CD14-positive monocyte (primary cell): Measurements from ENCODE around the gene ERO1A. TPM values are rescaled to one million over a fixed set of nuclear protein-coding genes. Genes with fewer than 3 reads are reported as not detected.
"Not testable (repeated sequence)": the region's sequence is repeated elsewhere in the genome, so short reads cannot be mapped to it uniquely, and the experiment has no call there.

Experiments used
- DNase-seq, 3 donors: peaks; one replicate each; pipeline ENCODE4 v3.0.0-alpha.2; 2011 to 2022
- H2AFZ ChIP-seq: 2 replicates; pipeline ENCODE4 v1.6.0; 2012; ENCODE audit warnings: mild to moderate bottlenecking, low read depth, low read length, inconsistent platforms; ENCODE audit not compliant: insufficient read depth, poor library complexity, severe bottlenecking
- H3K27ac ChIP-seq, 2 donors: 1 replicate in 1 of 2; 2 replicates in 1 of 2; pipeline ENCODE4 v1.5.1; 2012 to 2013; ENCODE audit warnings: low read length in 2 of 2, control low read depth in 1 of 2, inconsistent platforms in 1 of 2, low read depth in 1 of 2, mild to moderate bottlenecking in 1 of 2
- H3K27me3 ChIP-seq, 2 donors: one replicate each; pipeline versions ENCODE4 v1.6.0 to v1.6.1; 2011 to 2013; ENCODE audit warnings: low read length in 2 of 2; ENCODE audit not compliant: control insufficient read depth in 2 of 2, insufficient read depth in 2 of 2
- H3K36me3 ChIP-seq, 2 donors: replicated peaks in 1 of 2; 1 replicate in 1 of 2; 2 replicates in 1 of 2; pipeline versions ENCODE4 v1.5.1 to v1.6.1; 2012 to 2013; ENCODE audit warnings: low read length in 2 of 2, control low read depth in 1 of 2, inconsistent platforms in 1 of 2, mild to moderate bottlenecking in 1 of 2; ENCODE audit not compliant: insufficient read depth in 2 of 2, control insufficient read depth in 1 of 2
- H3K4me1 ChIP-seq, 2 donors: 1 replicate in 1 of 2; 2 replicates in 1 of 2; pipeline versions ENCODE4 v1.5.1 to v1.6.1; 2012 to 2013; ENCODE audit warnings: low read length in 2 of 2, control low read depth in 1 of 2, inconsistent platforms in 1 of 2, mild to moderate bottlenecking in 1 of 2, moderate library complexity in 1 of 2; ENCODE audit not compliant: insufficient read depth in 2 of 2, control insufficient read depth in 1 of 2
- H3K4me2 ChIP-seq: replicated peaks from 2 replicates; pipeline ENCODE3; 2012; ENCODE audit warnings: low read length, moderate library complexity, mild to moderate bottlenecking; ENCODE audit not compliant: poor library complexity, severe bottlenecking; ENCODE audit errors: extremely low read depth
- H3K4me3 ChIP-seq, 3 experiments: fragments of 200-600 bp in 1 of 3; sonication (generic) in 1 of 3; replicated peaks in 1 of 3; 1 replicate in 2 of 3; 2 replicates in 1 of 3; pipeline ENCODE4 v1.5.1; 2011 to 2013; ENCODE audit warnings: low read length in 3 of 3, mild to moderate bottlenecking in 3 of 3, control low read depth in 2 of 3, low read depth in 2 of 3, inconsistent platforms in 1 of 3, moderate library complexity in 1 of 3
- H3K79me2 ChIP-seq: 2 replicates; pipeline ENCODE4 v1.6.0; 2012; ENCODE audit warnings: mild to moderate bottlenecking, control low read depth, inconsistent platforms, low read length, moderate library complexity; ENCODE audit not compliant: insufficient read depth
- H3K9ac ChIP-seq: 2 replicates; pipeline ENCODE4 v1.6.0; 2017; ENCODE audit warnings: low read length, mild to moderate bottlenecking; ENCODE audit not compliant: insufficient read depth, poor library complexity, severe bottlenecking
- H3K9me3 ChIP-seq, 2 donors: replicated peaks in 1 of 2; 1 replicate in 1 of 2; 2 replicates in 1 of 2; pipeline versions ENCODE4 v1.5.1 to v1.6.1; 2012 to 2013; ENCODE audit warnings: low read length in 2 of 2, control low read depth in 1 of 2; ENCODE audit not compliant: control insufficient read depth in 1 of 2, insufficient read depth in 1 of 2
- H4K20me1 ChIP-seq: 2 replicates; pipeline ENCODE4 v1.6.0; 2012; ENCODE audit warnings: mild to moderate bottlenecking, low read length, control low read depth, moderate library complexity; ENCODE audit not compliant: insufficient read depth
- H3K27ac Mint-ChIP-seq, 7 donors: one replicate each; pipeline ENCODE4 v1.8.0; 2020; ENCODE audit warnings: mild to moderate bottlenecking in 7 of 7, mixed read lengths in 7 of 7, moderate library complexity in 6 of 7, inconsistent platforms in 2 of 7
- H3K27me3 Mint-ChIP-seq, 3 donors: one replicate each; pipeline ENCODE4 v1.8.0; 2021 to 2022; ENCODE audit warnings: low read depth in 3 of 3, mild to moderate bottlenecking in 3 of 3, mixed read lengths in 3 of 3, moderate library complexity in 3 of 3, inconsistent platforms in 1 of 3
- H3K36me3 Mint-ChIP-seq, 2 donors: one replicate each; pipeline ENCODE4 v1.8.0; 2020; ENCODE audit warnings: mixed read lengths in 2 of 2, inconsistent platforms in 1 of 2, mild to moderate bottlenecking in 1 of 2
- H3K4me1 Mint-ChIP-seq: one replicate; pipeline ENCODE4 v1.8.0; 2020; ENCODE audit warnings: mild to moderate bottlenecking, mixed read lengths
- H3K4me3 Mint-ChIP-seq, 2 donors: one replicate each; pipeline ENCODE4 v1.8.0; 2020; ENCODE audit warnings: mild to moderate bottlenecking in 2 of 2, mixed read lengths in 2 of 2, moderate library complexity in 1 of 2
- H3K9me3 Mint-ChIP-seq, 7 donors: one replicate each; pipeline ENCODE4 v1.8.0; 2020 to 2022; ENCODE audit warnings: mixed read lengths in 7 of 7, mild to moderate bottlenecking in 6 of 7, moderate library complexity in 6 of 7, inconsistent platforms in 2 of 7
- WGBS: methylation state at CpG from one replicate; pipeline ENCODE4 v1.1.5; 2013; ENCODE audit warnings: missing lambda C conversion rate; ENCODE audit not compliant: insufficient coverage; 5-methylcytosine and 5-hydroxymethylcytosine counted together
- intact Hi-C, 2 donors: fragments of 100-400 bp; cut with micrococcal nuclease; formaldehyde crosslinking; loops; one replicate each; pipeline versions ENCODE4 v1.15.0 to v1.15.1; 2023
- polyA plus RNA-seq, 3 donors: library from polyadenylated mRNA; depleted of rRNA in 1 of 3; unstranded in 2 of 3; stranded (reverse) in 1 of 3; fragments of 300-500 nt in 2 of 3; fragments of >200 nt in 1 of 3; fragmentation: Illumina TruSeq in 2 of 3; gene quantifications; 1 replicate in 2 of 3; 2 replicates in 1 of 3; pipeline ENCODE4 v1.2.3, GENCODE V29; 2012 to 2021
- TF ChIP-seq, protein P1 (sequence below): fragments of 200-600 bp; IDR thresholded peaks from one replicate; pipeline ENCODE4 v1.8.0; 2022; ENCODE audit warnings: antibody characterized with exemption, mild to moderate bottlenecking

Gene ERO1A
- polyA plus RNA-seq, 3 donors = 22.1 to 39.5 (median 29.2) TPM

- DNase-seq = no peak
- WGBS = 0% methylated on average over 3 of the region's 8 CpGs
- Histone ChIP-seq H2AFZ (peak overlapping the region; percentile 96), H3K9ac (peak overlapping the region; percentile 92), H3K4me3 (peak overlapping the region; percentile 40 to 98 (median 78)), H3K4me2 (peak overlapping the region; percentile 84), H3K4me1 (peaks cover 15 to 17% of the 10 kb centered on the region in 2 donors), H3K36me3 (peaks cover 35 to 59% of the 10 kb centered on the region in 2 donors), H4K20me1 (peaks cover 14% of the 10 kb centered on the region), H3K27me3 (no peaks in the 10 kb centered on the region), H3K79me2 (peaks cover 54% of the 10 kb centered on the region), H3K9me3 (no peaks in the 10 kb centered on the region), H3K27ac (peak overlapping the region in 1 of 2 donors; percentile 87)
- H3K27me3 Mint-ChIP-seq = no peaks in the 10 kb centered on the region
- H3K4me3 Mint-ChIP-seq = peak overlapping the region; percentile 85 to 94
- TF ChIP-seq, protein P1, sequence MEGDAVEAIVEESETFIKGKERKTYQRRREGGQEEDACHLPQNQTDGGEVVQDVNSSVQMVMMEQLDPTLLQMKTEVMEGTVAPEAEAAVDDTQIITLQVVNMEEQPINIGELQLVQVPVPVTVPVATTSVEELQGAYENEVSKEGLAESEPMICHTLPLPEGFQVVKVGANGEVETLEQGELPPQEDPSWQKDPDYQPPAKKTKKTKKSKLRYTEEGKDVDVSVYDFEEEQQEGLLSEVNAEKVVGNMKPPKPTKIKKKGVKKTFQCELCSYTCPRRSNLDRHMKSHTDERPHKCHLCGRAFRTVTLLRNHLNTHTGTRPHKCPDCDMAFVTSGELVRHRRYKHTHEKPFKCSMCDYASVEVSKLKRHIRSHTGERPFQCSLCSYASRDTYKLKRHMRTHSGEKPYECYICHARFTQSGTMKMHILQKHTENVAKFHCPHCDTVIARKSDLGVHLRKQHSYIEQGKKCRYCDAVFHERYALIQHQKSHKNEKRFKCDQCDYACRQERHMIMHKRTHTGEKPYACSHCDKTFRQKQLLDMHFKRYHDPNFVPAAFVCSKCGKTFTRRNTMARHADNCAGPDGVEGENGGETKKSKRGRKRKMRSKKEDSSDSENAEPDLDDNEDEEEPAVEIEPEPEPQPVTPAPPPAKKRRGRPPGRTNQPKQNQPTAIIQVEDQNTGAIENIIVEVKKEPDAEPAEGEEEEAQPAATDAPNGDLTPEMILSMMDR = no peak
- peaks cover 42 to 57% of the 10 kb centered on the region in 2 donors for H3K36me3 Mint-ChIP-seq
- H3K9me3 Mint-ChIP-seq = no peaks in the 10 kb centered on the region
- peaks cover 22% of the 10 kb centered on the region for H3K4me1 Mint-ChIP-seq
- peak overlapping the region; percentile 82 to 92 (median 89) for H3K27ac Mint-ChIP-seq
- intact Hi-C loops = no loop called here
These were observed 34.2 kb upstream of the ERO1A start for GRCh38 chr14:52729585-52729924.

- WGBS = 100% methylated on average over 7 of the region's 15 CpGs
- H3K27ac ChIP-seq, H2AFZ ChIP-seq, DNase-seq, H3K27me3 ChIP-seq, intact Hi-C loops, H3K27me3 Mint-ChIP-seq, H3K4me3 ChIP-seq, H3K4me3 Mint-ChIP-seq, H3K9ac ChIP-seq, H3K4me2 ChIP-seq, H3K9me3 ChIP-seq, H3K9me3 Mint-ChIP-seq: not testable (repeated sequence)
- Mint-ChIP-seq H3K4me1 (peaks cover 17% of the 10 kb centered on the region), H3K36me3 (peaks cover 44 to 62% of the 10 kb centered on the region in 2 donors), H3K27ac (peak overlapping the region in 5 of 7 donors; percentile 35 to 89 (median 65))
- Histone ChIP-seq H3K4me1 (peaks cover 12 to 15% of the 10 kb centered on the region in 2 donors), H3K36me3 (peaks cover 41 to 62% of the 10 kb centered on the region in 2 donors), H4K20me1 (peaks cover 19% of the 10 kb centered on the region), H3K79me2 (peaks cover 55% of the 10 kb centered on the region)
These were observed 33.7 kb upstream of the ERO1A start for GRCh38 chr14:52729035-52729434.

DNA sequence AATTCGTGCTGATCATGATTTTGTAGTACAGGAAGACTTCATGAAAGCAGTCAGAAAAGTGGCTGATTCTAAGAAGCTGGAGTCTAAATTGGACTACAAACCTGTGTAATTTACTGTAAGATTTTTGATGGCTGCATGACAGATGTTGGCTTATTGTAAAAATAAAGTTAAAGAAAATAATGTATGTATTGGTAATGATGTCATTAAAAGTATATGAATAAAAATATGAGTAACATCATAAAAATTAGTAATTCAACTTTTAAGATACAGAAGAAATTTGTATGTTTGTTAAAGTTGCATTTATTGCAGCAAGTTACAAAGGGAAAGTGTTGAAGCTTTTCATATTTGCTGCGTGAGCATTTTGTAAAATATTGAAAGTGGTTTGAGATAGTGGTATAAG lies 32.2 kb upstream of the ERO1A start:
- H3K27ac ChIP-seq, H3K9me3 ChIP-seq, intact Hi-C loops, H3K4me2 ChIP-seq, DNase-seq, H2AFZ ChIP-seq, H3K4me3 Mint-ChIP-seq, H3K27me3 ChIP-seq, H3K4me3 ChIP-seq, H3K9me3 Mint-ChIP-seq, H3K27me3 Mint-ChIP-seq, H3K27ac Mint-ChIP-seq, H3K9ac ChIP-seq: not testable (repeated sequence)
- peaks cover 10 to 15% of the 10 kb centered on the region in 2 donors for H3K4me1 ChIP-seq
- 100% methylated on average over 1 of the region's 2 CpGs for WGBS
- Mint-ChIP-seq H3K4me1 (peaks cover 20% of the 10 kb centered on the region), H3K36me3 (peaks cover 45 to 65% of the 10 kb centered on the region in 2 donors)
- H3K79me2 ChIP-seq = peaks cover 46% of the 10 kb centered on the region
- peaks cover 26% of the 10 kb centered on the region for H4K20me1 ChIP-seq
- peaks cover 56 to 63% of the 10 kb centered on the region in 2 donors for H3K36me3 ChIP-seq
